ACC112 (cell line): ENCODE data around the gene LMO3.

Source experiments
- H2AFZ ChIP-seq: fragments of 200-600 bp; sonication (generic); one replicate; pipeline ENCODE4 v1.6.0; 2017; ENCODE audit warnings: antibody characterized with exemption, low read length; ENCODE audit not compliant: unreplicated experiment
- H3K27ac ChIP-seq: fragments of 200-600 bp; sonication (generic); 2 replicates; pipeline ENCODE4 v1.5.1; 2014; ENCODE audit warnings: low read depth, mild to moderate bottlenecking, antibody characterized with exemption, low read length, moderate library complexity
- H3K27me3 ChIP-seq: fragments of 200-600 bp; sonication (generic); 2 replicates; pipeline ENCODE4 v1.6.1; 2014; ENCODE audit warnings: mild to moderate bottlenecking, antibody characterized with exemption, low read length, moderate library complexity, mixed read lengths; ENCODE audit not compliant: insufficient read depth
- H3K36me3 ChIP-seq: fragments of 200-600 bp; sonication (generic); 2 replicates; pipeline ENCODE4 v1.6.1; 2016; ENCODE audit warnings: mild to moderate bottlenecking, antibody characterized with exemption, low read length, moderate library complexity, mixed read lengths; ENCODE audit not compliant: insufficient read depth
- H3K4me1 ChIP-seq: fragments of 200-600 bp; sonication (generic); one replicate; pipeline ENCODE4 v1.6.1; 2016; ENCODE audit warnings: low read length, mixed read lengths; ENCODE audit not compliant: insufficient read depth, unreplicated experiment, control insufficient read depth
- H3K4me3 ChIP-seq: fragments of 200-600 bp; sonication (generic); 2 replicates; pipeline ENCODE4 v1.5.1; 2014; ENCODE audit warnings: mild to moderate bottlenecking, low read depth, low read length
- H3K79me2 ChIP-seq: fragments of 200-600 bp; sonication (generic); one replicate; pipeline ENCODE4 v1.6.0; 2016; ENCODE audit warnings: low read length; ENCODE audit not compliant: control insufficient read depth, unreplicated experiment, insufficient read depth

Gene LMO3

DNA sequence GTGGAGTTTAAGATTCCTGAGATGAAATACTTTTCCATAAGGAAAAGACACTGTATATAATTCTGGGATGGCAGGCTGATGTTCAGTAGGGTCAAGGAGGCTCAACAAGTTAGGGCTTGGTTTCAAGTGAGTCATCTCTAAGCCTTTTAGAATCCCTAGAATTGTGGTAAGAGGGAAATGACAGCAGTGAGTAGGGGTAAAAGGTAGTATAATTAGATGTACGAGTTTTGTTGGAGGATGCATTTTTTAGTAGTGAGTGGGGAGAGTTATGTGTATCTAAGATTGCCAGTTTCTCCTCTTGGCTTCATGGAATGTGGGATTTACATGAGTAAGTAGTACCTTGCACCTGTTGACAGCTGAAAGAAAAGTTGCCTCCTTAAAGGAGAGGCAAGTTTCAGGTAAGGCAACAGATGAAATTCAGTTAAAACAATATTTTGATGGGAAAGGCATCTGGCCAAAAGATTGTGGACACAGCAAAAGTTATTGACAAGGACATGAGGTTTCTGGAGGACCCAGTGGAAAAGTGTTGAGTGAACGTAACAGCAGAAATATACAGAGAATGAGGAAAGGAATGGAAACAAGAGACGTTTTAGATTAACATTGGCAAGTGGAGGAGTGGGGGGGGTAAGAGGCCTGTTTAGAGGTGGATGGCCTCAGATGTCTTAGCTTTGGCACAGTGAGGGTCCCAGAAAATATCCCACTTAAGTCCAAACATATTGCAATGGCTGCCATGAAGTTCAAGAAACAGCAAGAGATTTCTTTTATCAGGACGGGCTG is 21.8 kb downstream of the LMO3 start:
- H3K79me2 ChIP-seq = no peaks in the 10 kb centered on the region
- peaks cover 16% of the 10 kb centered on the region for H3K4me1 ChIP-seq
- no peak overlapping the region for H2AFZ ChIP-seq
- H3K4me3 ChIP-seq = no peak overlapping the region
- H3K27ac ChIP-seq = no peak overlapping the region
- H3K36me3 ChIP-seq = no peaks in the 10 kb centered on the region
- H3K27me3 ChIP-seq = no peaks in the 10 kb centered on the region

GRCh38 chr12:16581416-16581815 is 24.5 kb downstream of the LMO3 start:
- no peaks in the 10 kb centered on the region for H3K36me3 ChIP-seq
- H3K27me3 ChIP-seq = no peaks in the 10 kb centered on the region
- H3K27ac ChIP-seq = no peak overlapping the region
- no peaks in the 10 kb centered on the region for H3K79me2 ChIP-seq
- H2AFZ ChIP-seq = no peak overlapping the region
- H3K4me3 ChIP-seq = no peak overlapping the region
- H3K4me1 ChIP-seq = peaks cover 13% of the 10 kb centered on the region

GRCh38 chr12:16579041-16579440 is 26.9 kb downstream of the LMO3 start:
- no peak overlapping the region for H3K27ac ChIP-seq
- no peaks in the 10 kb centered on the region for H3K27me3 ChIP-seq
- peaks cover 5% of the 10 kb centered on the region for H3K4me1 ChIP-seq
- no peak overlapping the region for H2AFZ ChIP-seq
- H3K4me3 ChIP-seq = no peak overlapping the region
- no peaks in the 10 kb centered on the region for H3K79me2 ChIP-seq
- H3K36me3 ChIP-seq = no peaks in the 10 kb centered on the region

- H3K4me1 ChIP-seq = peaks cover 9% of the 10 kb centered on the region
- no peak overlapping the region for H3K4me3 ChIP-seq
- H3K36me3 ChIP-seq = no peaks in the 10 kb centered on the region
- H3K27me3 ChIP-seq = no peaks in the 10 kb centered on the region
- H2AFZ ChIP-seq = no peak overlapping the region
- H3K27ac ChIP-seq = no peak overlapping the region
- H3K79me2 ChIP-seq = no peaks in the 10 kb centered on the region
Measured at GRCh38 chr12:16573398-16574077, 32.4 kb downstream of the LMO3 start.

GRCh38 chr12:16568873-16569272 is 37.1 kb downstream of the LMO3 start:
- Histone ChIP-seq H3K36me3 (no peaks in the 10 kb centered on the region), H2AFZ (no peak overlapping the region), H3K4me1 (peaks cover 9% of the 10 kb centered on the region), H3K4me3 (no peak overlapping the region), H3K27me3 (no peaks in the 10 kb centered on the region), H3K79me2 (no peaks in the 10 kb centered on the region), H3K27ac (no peak overlapping the region)

DNA sequence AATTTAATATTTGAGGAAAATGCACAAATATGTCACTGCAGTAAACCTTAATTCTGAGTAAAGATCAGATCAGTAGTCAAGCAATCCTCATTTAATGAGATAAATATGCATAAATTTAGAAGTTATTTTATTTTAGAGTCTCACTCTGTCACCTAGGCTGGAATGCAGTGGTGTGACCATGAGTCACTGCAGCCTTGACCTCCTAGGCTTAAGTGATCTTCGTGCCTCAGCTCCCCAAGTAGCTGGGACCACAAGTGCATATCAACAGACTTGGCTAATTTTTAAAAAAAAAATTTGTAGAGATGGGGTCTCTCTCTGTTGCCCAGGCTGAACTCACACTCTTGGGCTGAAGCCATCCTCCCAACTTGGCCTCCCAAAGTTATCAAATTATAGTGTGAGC is 41.3 kb downstream of the LMO3 start:
- no peaks in the 10 kb centered on the region for H3K36me3 ChIP-seq
- no peak overlapping the region for H3K4me3 ChIP-seq
- no peak overlapping the region for H3K27ac ChIP-seq
- H3K27me3 ChIP-seq = no peaks in the 10 kb centered on the region
- no peaks in the 10 kb centered on the region for H3K79me2 ChIP-seq
- peaks cover 9% of the 10 kb centered on the region for H3K4me1 ChIP-seq
- H2AFZ ChIP-seq = no peak overlapping the region

- Histone ChIP-seq H3K4me3 (no peak overlapping the region), H3K79me2 (no peaks in the 10 kb centered on the region)
Measured at GRCh38 chr12:16563504-16563903, 42.5 kb downstream of the LMO3 start.

DNA sequence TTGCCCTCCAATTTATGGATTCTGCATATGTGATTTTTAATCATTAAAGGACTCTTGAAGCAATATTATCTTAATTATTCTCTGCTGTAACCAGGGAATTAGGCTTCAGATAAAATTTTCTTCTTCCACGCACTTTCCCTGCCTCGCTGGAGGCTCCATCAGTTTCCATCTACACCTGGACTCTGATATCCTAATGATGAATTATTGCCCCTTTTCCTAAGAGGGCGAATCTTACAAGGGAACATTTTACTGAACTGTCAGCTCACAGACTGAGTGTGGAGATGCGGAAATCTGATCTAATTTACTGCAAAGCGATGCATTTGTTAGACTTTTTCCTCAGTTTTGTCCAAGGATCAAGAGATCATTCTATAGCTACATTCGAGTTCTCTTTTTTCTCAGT is 43.0 kb downstream of the LMO3 start:
- no peaks in the 10 kb centered on the region for H3K27me3 ChIP-seq
- no peaks in the 10 kb centered on the region for H3K79me2 ChIP-seq
- no peak overlapping the region for H2AFZ ChIP-seq
- no peak overlapping the region for H3K27ac ChIP-seq
- H3K36me3 ChIP-seq = no peaks in the 10 kb centered on the region
- no peaks in the 10 kb centered on the region for H3K4me1 ChIP-seq
- H3K4me3 ChIP-seq = no peak overlapping the region

More at GRCh38 chr12:16563504-16563903, 42.5 kb downstream of the LMO3 start:
- H2AFZ ChIP-seq = no peak overlapping the region
- H3K36me3 ChIP-seq = no peaks in the 10 kb centered on the region
- H3K27ac ChIP-seq = no peak overlapping the region
- H3K4me1 ChIP-seq = no peaks in the 10 kb centered on the region
- H3K27me3 ChIP-seq = no peaks in the 10 kb centered on the region

DNA sequence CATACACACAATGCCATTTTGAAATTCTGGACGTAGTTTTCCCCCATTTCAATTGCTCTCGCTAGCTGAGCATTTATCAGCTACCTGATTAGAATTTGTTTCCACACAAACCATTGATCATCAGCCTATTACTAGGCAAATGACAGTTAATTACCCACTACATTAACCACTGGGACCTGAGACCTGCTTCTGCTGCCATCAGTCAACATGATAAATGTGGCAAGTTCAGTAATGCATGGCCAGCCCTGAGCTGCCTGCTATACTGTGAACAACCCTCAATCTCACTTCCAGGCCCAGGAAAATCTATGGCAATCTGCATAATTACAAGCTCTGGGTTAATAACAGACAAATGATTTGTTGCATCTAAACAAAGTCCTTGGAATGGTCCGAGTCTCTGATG is 43.5 kb downstream of the LMO3 start:
- Histone ChIP-seq H2AFZ (no peak overlapping the region), H3K79me2 (no peaks in the 10 kb centered on the region), H3K27ac (no peak overlapping the region), H3K4me1 (no peaks in the 10 kb centered on the region), H3K36me3 (no peaks in the 10 kb centered on the region), H3K27me3 (no peaks in the 10 kb centered on the region), H3K4me3 (no peak overlapping the region)

GRCh38 chr12:16560273-16560672 is 45.7 kb downstream of the LMO3 start:
- no peaks in the 10 kb centered on the region for H3K36me3 ChIP-seq
- H3K79me2 ChIP-seq = no peaks in the 10 kb centered on the region
- no peaks in the 10 kb centered on the region for H3K27me3 ChIP-seq
- H3K4me3 ChIP-seq = no peak overlapping the region
- no peaks in the 10 kb centered on the region for H3K4me1 ChIP-seq
- H2AFZ ChIP-seq = no peak overlapping the region
- H3K27ac ChIP-seq = no peak overlapping the region

GRCh38 chr12:16555630-16556029 is 50.3 kb downstream of the LMO3 start:
- Histone ChIP-seq H3K79me2 (no peaks in the 10 kb centered on the region), H3K27me3 (no peaks in the 10 kb centered on the region), H3K36me3 (no peaks in the 10 kb centered on the region), H3K4me1 (no peaks in the 10 kb centered on the region), H2AFZ (no peak overlapping the region), H3K27ac (no peak overlapping the region), H3K4me3 (no peak overlapping the region)
